ENCODE results near the gene OR4K5. TPM values are rescaled to one million over a fixed set of nuclear protein-coding genes. Genes with fewer than 3 reads are reported as not detected.
"Not testable (repeated sequence)": the region's sequence is repeated elsewhere in the genome, so short reads cannot be mapped to it uniquely, and the experiment has no call there.

The OR4K5 gene
- total RNA-seq, 1 experiment from 2014 or later = not detected

DNA sequence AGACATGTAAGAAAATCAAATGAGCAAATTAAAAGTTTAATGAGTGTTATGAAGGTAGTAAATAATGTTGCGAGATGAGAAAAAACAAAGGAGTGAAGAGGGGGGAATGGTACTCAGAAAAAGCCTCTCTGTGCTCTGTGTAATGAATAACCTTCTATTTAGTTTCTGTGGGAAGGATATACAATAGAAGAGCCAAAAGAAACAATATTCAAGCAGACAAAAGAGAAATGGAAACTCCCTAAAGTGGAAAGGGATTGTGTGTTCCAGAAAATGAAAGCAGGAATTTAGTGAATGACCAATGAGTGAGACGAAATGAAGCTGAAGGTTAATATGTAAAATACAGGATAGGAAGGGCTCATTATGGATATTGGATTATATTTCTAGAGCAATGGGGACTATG, 28.8 kb downstream of the OR4K5 start:
- no TSS peak for BruUV-seq (replicated peaks)
- Histone ChIP-seq H3K4me1 (no peaks in the 10 kb centered on the region), H3K4me3 (ENCODE audit: low read depth, low read length) (no peak overlapping the region), H3K27me3 (replicated peaks; ENCODE audit: control insufficient read depth, insufficient read depth, low read length) (no peaks in the 10 kb centered on the region), H3K36me3 (ENCODE audit: control insufficient read depth, insufficient read depth, low read length) (no peaks in the 10 kb centered on the region), H3K9me3 (no peaks in the 10 kb centered on the region)
- H3K9me3 Mint-ChIP-seq (ENCODE audit: unreplicated experiment) = no peaks in the 10 kb centered on the region
- DNase-seq = no peak
- intact Hi-C loops (cut with micrococcal nuclease; ENCODE audit: unreplicated experiment) = no loop called here
- no peaks in the 10 kb centered on the region for H3K4me1 Mint-ChIP-seq (ENCODE audit: low read depth, unreplicated experiment)
- no peak overlapping the region for H3K27ac Mint-ChIP-seq (ENCODE audit: unreplicated experiment)
- H3K27me3 Mint-ChIP-seq (ENCODE audit: insufficient read depth, unreplicated experiment) = no peaks in the 10 kb centered on the region
- ChIA-PET POLR2A (no interaction called here), CTCF (no interaction called here)
- no peak overlapping the region for H3K4me3 Mint-ChIP-seq (ENCODE audit: unreplicated experiment)
- no peaks in the 10 kb centered on the region for H3K36me3 Mint-ChIP-seq (ENCODE audit: insufficient read depth, unreplicated experiment)
- TF ChIP-seq, protein P1, sequence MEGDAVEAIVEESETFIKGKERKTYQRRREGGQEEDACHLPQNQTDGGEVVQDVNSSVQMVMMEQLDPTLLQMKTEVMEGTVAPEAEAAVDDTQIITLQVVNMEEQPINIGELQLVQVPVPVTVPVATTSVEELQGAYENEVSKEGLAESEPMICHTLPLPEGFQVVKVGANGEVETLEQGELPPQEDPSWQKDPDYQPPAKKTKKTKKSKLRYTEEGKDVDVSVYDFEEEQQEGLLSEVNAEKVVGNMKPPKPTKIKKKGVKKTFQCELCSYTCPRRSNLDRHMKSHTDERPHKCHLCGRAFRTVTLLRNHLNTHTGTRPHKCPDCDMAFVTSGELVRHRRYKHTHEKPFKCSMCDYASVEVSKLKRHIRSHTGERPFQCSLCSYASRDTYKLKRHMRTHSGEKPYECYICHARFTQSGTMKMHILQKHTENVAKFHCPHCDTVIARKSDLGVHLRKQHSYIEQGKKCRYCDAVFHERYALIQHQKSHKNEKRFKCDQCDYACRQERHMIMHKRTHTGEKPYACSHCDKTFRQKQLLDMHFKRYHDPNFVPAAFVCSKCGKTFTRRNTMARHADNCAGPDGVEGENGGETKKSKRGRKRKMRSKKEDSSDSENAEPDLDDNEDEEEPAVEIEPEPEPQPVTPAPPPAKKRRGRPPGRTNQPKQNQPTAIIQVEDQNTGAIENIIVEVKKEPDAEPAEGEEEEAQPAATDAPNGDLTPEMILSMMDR (IDR thresholded peaks at IDR 0.05; ENCODE audit: insufficient read depth in 1 of 2, low read depth in 1 of 2, low read length in 1 of 2, severe bottlenecking in 1 of 2, unreplicated experiment in 1 of 2) = no peak

DNA sequence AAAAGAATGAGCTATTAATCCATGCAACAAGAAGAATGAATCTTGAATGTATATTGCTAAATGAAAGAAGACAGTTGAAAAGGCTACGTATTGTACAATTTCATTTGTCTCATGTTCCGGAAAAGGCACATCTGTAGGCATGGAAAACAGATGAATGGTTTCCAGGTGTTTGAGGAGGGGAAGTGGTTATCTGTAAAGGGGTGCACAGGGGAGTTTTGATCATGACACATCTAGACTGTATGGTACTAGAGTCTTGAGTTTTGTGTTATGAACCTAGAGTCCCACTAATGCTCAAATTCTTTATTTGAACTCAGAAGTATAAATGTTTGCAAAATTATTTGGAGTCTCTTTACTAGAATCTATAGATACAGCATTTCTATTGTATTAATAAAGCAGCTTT, 49.3 kb downstream of the OR4K5 start:
- H3K36me3 Mint-ChIP-seq (ENCODE audit: insufficient read depth, unreplicated experiment); H3K4me3 ChIP-seq (ENCODE audit: low read depth, low read length); CTCF ChIA-PET; intact Hi-C loops (cut with micrococcal nuclease; ENCODE audit: unreplicated experiment); H3K27ac Mint-ChIP-seq (ENCODE audit: unreplicated experiment); DNase-seq; H3K27me3 Mint-ChIP-seq (ENCODE audit: insufficient read depth, unreplicated experiment); H3K9me3 Mint-ChIP-seq (ENCODE audit: unreplicated experiment); H3K9me3 ChIP-seq; POLR2A ChIA-PET; H3K27me3 ChIP-seq (replicated peaks; ENCODE audit: control insufficient read depth, insufficient read depth, low read length); H3K4me3 Mint-ChIP-seq (ENCODE audit: unreplicated experiment); BruUV-seq (replicated peaks); H3K4me1 Mint-ChIP-seq (ENCODE audit: low read depth, unreplicated experiment); H3K36me3 ChIP-seq (ENCODE audit: control insufficient read depth, insufficient read depth, low read length); H3K4me1 ChIP-seq: not testable (repeated sequence)

Other genes with a start within 250 kb of the OR4K5 start
- gene OR11H2, start 206.7 kb upstream of the OR4K5 start, total RNA-seq (2022) = not detected in 2 replicates
- not detected in 2 replicates for gene OR4Q3, start 177.0 kb upstream of the OR4K5 start, total RNA-seq (2022)
- gene OR4M1, start 147.1 kb upstream of the OR4K5 start, total RNA-seq (2022) = not detected in 2 replicates
- gene OR4N2, start 116.8 kb upstream of the OR4K5 start, total RNA-seq (2022) = not detected in 2 replicates
- not detected in 2 replicates for gene OR4K2, start 45.5 kb upstream of the OR4K5 start, total RNA-seq (2022)
- not detected in 2 replicates for gene OR4K1, start 10.3 kb downstream of the OR4K5 start, total RNA-seq (2022)
- not detected in 2 replicates for gene OR4K15, start 55.0 kb downstream of the OR4K5 start, total RNA-seq (2022)
- gene OR4Q2, start 81.6 kb downstream of the OR4K5 start, total RNA-seq (2022) = not detected in 2 replicates
- not detected in 2 replicates for gene OR4K14, start 98.7 kb downstream of the OR4K5 start, total RNA-seq (2022)
- not detected in 2 replicates for gene OR4K13, start 115.4 kb downstream of the OR4K5 start, total RNA-seq (2022)
- gene OR4L1, start 139.4 kb downstream of the OR4K5 start, total RNA-seq (2022) = not detected in 2 replicates
- gene OR4K17, start 190.1 kb downstream of the OR4K5 start, total RNA-seq (2022) = not detected in 2 replicates
- not detected in 2 replicates for gene OR4N5, start 218.2 kb downstream of the OR4K5 start, total RNA-seq (2022)